Measurements from ENCODE around the gene EPHA4. TPM values are rescaled to one million over a fixed set of nuclear protein-coding genes. Genes with fewer than 3 reads are reported as not detected.

EPHA4 gene
- total RNA-seq, 1 donor from 2014 or later = 15.2 TPM

DNA sequence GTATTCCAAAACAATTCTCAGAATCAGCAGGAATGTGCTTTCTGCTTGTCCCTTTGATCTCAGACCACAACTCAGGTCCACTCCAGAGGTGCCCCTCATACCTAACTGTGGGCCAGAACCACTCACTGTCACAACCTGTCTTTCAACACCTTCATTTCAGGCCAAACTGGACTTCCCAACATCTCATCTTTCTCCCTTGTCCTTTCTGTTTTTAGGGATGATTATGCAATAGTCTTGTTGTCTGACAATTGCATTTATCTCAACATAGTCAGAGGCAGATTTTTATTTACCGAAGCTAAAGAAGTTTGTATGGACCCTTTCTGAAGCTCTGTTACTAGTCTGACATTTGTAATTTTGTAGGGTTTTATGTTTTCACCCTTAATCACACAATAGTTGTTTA is 95.9 kb downstream of the EPHA4 start:
- no peak for DNase-seq (ENCODE audit: low spot score)

DNA sequence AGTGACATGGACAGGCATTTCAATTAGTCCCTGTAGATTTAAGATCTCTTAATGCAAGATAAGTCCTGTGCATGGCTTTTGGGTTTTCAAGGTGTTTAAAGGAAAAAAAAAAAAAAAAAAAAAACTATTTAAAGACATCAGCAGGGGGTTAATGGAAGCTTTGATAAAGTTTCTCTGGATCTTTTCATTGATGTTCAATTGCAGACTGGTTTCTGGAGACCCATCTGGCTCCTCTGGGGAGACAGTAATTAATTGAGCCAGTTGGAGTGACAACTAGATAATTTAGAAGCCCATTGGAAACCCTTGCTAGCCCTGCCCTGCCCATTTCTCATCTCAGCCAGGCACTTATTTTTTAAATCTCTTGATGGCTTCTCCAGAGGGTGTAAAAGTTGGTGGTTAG is 98.7 kb downstream of the EPHA4 start:
- DNase-seq (ENCODE audit: low spot score) = no peak

DNA sequence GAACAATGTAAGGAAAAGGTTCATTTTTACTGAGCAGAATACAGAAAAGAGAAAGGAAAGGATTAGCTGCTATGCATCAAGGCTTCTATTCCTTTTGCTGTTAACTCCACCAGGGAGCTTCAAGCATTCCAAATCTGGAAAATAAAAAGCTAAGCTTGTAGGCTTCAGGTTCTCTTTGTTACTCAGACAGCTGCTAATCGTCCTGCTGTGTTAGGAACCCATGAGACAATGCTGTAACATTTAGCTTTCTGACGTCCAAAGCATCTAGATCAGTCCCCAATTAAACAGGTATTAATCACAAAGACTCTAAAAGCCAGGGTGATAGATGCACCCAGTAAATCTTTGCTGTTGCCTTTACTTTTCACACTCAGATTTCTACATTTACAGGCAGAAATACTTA is 103.8 kb downstream of the EPHA4 start:
- no peak for DNase-seq (ENCODE audit: low spot score)

DNA sequence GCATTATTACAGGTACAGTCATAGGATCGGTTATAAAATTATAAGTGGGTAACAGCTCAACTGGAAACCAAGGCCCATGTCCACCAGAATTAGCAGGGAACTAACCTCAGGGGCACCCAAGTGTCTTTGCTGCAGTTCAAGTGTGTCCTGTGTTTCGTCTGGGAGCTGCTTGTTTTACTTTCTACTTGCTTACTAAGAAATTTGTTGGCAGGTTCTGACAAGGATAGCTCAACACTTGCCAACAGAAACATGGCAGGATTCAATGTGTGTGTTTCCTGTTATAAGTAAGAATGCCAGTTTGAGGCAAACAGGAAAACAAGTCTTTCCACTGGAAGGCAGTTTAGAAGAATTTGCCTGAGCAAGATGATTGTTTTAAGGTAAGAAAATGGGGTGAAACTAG is 104.5 kb downstream of the EPHA4 start:
- peak; percentile 35 for DNase-seq (ENCODE audit: low spot score)

DNA sequence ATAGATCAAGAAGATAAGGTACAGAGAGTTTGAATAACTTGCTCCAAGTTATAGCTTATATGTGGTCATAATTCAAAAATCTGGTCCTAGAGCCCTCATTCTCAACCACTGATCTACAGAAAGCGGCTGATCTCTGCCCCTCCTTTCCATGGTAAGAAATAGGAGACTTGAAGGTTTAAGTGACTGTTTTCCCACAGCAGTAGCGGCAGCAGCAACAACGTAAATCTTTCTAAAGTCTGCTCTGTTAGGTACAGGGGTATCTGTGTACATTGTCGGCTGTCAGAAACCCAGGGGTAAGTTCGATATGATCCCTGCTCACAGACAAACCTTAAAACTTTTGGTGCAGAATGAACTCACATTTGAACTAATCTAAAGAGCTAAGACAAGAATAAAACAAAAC is 105.4 kb downstream of the EPHA4 start:
- DNase-seq (ENCODE audit: low spot score) = no peak

DNA sequence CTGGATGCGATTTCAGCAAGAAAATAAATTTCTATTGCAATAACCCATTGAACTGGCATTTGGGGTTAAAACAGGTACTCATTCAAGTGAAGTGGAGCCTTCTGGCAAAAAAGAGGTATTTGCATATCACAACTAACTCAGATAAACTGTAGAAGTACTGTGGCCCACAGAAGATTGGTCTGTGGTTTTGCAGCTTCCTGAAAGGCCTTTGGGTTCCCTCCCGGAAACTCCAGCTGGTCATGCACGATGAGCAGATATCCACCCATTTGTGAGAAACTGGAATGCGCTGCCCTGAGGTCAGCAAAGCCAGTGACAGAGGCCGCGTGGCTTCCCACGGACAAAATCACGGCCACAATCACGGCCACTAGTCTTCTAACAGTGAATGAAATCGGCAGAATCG is 106.3 kb downstream of the EPHA4 start:
- no peak for DNase-seq (ENCODE audit: low spot score)

DNA sequence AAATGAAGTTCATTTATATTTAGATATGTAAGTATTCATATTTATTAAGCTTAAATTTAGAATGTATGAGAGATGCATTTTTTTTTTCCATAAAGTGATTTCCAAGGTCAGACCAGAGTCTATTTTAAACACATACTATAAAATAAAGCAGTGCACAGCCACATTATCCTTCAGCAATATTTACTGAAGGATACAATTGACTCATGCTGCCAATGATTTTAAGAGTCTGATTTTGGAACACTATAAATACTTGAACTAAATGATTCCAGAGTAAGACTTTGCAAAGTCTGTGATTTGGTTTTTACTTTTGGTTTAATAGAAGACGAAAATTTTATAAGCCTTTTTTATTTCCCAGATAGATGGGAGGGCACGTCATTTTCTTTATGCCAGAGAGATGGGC is 107.1 kb downstream of the EPHA4 start:
- no peak for DNase-seq (ENCODE audit: low spot score)

DNA sequence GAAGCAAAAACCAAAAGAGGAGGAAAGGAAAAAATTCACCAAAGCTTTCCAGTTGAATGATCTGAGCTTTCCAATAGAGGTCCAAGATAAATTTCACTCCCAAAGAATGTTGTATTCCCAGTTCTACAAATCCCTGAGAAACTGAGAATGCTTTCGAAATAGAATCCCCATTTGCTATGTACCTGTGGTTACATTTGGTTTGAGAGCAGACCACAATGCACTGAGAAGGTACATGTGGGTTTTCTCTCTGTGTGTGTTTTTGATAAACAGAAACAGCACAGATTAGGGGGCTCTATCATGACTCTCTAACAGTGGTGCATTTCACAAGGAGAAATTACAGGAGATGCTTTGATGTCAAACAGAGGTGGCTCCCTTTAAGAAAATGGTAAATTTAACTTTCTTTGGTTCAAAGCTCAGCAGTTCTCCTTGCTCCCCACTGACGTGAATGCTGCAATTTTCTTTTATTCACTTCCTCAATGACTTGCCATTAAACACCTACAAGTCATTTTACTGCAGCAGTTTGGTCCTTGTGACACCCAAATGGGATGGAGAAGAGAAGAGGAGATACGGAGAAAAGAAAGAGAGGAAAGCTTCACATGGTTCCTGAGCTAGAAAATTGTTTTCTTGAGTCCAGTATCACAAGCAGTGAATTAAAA is 108.7 kb downstream of the EPHA4 start:
- DNase-seq (ENCODE audit: low spot score) = no peak

DNA sequence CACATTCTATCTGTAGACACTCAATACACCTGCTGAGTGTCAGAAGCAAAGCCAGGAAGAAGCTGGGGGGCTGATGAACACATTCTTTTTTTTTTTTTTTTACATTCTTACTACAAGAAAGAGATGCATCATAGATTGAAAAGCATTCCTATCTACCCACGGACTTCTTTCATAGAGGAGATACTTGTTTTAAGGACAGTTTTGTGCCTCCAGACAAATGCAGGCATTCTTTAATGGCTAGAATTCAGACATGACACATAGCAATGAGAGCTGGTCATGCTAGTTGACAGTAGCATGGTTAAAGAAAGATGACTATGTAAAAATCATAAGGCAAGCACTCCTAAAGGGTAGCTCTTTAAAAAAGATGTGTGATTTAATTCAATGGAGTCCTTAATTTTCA is 110.2 kb downstream of the EPHA4 start:
- peak; percentile 33 for DNase-seq (ENCODE audit: low spot score)

DNA sequence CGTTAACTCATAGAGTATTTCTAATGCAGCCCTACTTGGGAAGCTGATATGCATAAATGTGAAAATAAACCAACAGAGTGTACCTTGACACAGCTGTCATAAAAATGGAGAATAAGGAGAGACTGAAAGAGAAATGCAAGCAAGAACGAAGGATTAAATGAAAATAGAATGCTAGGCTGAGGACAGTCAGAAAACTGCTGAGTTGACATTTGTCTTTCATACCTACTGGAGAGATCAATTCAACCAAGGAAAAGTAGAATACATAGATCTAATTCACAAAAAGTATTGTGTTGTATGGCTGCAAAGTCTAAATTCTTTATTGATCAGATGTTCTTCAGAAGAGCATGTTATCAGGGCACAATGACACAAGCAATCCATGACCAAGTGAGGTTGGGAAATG is 112.0 kb downstream of the EPHA4 start:
- DNase-seq (ENCODE audit: low spot score) = no peak

DNA sequence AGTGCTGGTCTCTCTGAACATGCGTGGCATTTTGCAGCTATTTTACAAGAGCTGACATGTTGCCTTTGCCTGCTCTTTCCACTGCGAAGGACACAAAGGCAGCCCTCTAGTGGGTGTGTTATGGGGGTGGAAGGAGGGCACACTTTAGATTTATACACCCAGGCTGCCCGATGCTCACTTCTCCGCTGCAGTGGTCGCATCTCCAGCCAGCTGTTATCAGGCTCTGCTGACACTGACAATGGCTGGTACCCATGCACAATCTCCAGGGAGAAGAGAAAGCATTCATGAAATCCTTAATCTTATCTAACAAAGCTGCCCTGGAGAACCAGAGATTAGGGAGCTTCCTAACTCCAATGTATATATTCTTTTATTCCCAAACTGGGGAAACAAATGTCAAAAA is 113.5 kb downstream of the EPHA4 start:
- peak; percentile 12 for DNase-seq (ENCODE audit: low spot score)

DNA sequence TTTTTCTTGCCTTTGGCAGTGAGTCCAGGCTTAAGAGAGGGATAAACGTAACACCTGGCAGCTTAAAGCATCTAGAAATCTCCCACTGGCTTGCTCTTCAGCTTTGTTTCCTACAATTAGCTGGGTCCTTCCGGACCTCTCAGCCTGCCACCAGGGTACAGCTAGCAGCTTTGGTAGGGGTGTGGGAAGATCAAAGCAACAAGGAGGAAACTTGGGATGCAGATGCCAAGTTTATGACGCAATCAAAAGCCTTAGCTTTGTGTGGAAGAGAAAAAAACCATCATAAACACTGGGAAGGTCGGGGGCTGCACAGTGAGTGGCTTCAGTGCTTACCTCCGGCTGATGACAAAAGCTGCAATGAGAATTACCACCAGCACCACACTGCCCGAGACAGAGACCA is 116.9 kb downstream of the EPHA4 start:
- peak; percentile 14 for DNase-seq (ENCODE audit: low spot score)

DNA sequence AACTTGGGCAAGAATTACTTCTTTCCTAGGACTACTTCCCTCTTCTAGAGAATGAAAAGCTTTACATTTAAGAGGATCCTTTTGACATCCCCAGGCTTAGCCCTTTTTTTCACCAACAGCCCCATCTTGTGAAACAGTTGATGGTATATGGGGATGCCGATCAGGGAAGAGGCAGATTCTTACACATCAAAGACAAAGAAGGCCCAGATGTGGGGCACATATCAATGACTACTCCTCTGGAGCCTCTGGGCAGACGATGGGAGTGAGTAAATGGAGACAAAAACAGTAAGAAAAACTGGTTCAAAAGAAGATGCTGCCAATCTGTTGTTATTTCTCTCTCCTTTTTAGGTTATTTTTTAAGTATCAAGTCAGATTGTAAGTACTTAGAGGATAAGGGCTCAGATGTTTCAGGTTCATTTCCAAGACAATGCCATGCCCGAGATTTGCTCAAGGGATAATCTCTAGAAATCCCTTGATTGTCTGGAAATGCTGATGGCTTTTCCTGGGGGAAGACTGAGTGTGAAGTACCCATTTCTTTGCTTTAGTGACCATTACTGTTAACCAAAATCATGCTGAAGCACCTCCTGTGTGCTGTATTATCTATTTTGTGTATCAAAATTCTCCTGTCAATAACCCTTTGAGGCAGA is 117.5 kb downstream of the EPHA4 start:
- no peak for DNase-seq (ENCODE audit: low spot score)

DNA sequence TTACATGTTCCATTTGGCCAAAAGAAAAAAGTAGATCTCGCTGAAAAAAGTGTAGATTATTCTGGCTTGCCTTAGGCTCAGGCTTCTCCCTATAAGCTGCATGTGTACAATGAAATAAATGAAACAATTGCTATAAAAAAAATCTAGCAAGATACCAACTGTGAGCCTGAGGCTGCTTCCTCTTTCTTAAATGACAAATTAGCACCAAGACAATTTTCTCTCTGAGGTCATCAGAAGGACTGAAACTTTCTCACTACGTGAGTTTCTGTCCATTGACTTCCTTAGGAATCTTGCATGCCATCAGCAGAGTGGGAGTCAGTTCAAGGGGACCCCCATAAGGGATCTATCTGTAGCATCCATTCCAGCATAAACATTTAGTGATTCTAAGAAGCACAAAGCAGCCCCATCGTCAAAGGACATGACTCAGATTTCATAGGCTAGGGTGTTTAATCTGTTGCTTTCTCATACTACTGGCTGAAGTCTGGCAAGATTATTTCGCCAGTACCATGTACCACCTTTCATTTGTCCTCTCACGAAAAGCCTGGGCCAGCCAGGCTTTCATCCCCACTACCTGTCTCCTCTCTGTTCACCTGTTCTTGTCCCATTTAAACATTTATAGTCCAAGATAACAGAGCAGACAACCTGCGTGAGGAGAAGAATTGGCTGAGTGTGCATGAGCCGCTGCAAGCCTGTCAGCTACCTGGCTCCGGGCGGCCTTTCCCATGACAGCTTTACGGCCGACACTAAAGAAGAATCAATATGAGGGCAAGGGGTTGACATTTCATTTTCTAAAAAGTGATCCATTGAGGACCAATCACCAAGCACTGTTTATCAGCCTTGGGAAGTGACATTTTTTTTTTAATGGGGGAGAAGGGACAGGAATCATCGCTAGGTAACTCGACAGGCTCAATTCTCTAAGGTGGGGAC is 120.0 kb downstream of the EPHA4 start:
- no peak for DNase-seq (ENCODE audit: low spot score)

DNA sequence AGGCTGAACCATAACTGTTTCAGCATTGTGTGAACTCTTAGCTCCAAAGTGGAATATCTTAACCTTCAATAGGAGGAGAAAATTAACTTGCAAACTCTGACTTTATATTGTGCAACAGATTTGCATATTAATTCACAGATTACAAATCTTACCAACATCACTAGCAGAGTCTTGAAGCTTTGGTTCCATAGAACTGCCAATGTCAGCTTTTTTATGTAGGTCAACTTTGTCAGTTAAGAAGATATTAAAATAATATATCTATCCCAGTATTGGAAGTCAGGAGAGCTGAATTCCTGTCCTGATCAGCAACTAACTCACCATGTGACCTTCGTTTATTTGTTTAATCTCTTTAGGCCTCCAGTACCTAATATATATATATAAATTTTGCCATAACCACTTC is 121.8 kb downstream of the EPHA4 start:
- no peak for DNase-seq (ENCODE audit: low spot score)

DNA sequence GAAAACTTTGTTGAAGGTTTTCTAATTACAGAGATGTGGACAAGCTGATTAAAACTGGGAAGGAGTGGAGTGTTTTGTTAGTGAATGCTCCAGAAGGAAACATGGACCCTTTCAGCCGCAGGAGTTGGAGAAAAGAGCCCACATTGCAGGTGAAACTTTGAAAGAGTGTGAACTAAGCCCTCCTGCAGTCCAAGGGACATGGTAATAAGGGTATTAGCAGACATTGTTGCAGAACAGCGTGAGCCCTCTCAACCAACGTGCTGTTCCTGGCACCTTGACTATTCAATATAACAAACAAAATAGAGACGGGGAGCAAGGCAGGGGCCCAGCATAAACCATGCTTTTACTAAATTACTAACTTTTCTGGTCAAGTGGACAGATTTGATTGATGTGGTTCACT is 122.7 kb downstream of the EPHA4 start:
- DNase-seq (ENCODE audit: low spot score) = no peak

DNA sequence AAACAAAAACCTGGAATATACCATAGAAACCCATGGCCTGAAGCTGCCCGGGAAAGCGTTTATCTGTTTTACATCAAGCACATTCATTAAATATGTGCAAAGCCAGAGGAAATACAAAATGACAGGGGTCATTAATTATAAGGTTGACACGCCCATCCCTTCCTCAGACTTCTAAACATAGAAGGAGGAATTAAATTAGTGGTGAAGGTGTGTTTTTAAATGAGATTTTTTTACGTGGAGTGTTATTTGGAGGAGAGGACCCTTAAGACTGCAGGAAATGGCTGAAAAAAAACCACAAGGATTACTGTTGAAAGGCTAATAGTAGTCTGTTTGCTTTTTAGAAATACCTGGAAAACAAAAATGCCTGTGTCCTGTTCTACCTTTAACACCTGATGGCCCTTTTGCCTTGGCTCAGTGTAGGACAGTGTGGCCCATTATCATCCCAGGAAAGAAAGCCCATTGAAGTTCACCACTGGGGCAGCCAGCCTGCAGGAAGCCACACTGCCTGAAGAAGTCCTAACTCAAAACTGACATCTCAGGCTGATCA is 123.2 kb downstream of the EPHA4 start:
- DNase-seq (ENCODE audit: low spot score) = peak; percentile 44

DNA sequence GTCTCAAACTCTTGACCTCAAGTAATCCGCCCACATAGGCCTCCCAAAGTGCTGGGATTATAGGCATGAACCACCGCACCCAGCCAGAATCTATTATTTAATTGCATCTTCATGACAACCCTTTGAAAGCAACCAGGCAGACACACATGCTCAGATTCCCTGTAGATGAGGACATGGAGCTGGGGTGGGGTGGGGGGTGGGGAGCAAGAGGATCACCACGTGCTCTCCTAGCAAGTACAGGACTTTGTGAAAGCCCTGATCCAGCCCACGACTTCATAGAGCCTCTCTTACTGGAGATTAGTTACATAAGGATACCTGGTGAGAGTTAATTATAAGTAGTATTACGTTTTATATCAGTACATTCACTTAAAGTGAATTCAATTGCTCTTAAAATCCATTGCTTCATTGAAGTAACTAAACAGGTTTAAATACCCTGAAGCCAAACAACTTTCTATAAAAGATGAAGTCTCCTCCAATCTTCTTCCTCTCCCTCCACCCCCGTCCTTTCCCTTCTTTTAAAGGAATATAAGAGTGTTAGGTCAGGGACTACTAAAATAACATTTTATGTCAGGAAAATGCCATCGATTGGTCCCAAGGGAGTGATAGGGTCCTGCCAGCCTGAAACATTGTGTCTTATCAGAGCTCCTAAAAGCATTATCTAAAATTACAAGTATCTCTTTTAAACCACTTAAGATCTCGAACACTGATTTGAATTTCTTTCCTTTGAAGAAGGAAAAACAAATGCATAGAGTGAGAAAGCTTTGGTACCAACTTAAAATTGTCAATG is 123.9 kb downstream of the EPHA4 start:
- peak; percentile 28 for DNase-seq (ENCODE audit: low spot score)

DNA sequence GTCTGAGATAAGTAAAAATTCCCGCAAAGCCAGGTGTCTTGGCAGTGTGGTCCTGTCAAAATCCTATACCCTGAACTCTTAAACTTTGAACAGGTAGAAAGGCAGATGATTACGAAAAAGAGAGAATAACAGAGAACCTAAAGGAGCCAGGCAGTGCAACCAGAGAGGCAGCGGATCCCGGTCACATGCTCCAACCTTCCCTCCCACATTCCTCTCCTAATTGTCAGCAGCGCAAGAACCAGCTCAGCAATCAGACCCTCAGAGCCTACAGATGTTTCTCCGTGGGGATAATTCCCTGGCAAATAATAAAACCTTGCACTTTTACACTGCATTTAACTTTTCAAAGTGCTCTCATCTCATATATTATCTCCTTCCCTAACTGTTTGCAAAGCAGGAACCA is 124.8 kb downstream of the EPHA4 start:
- no peak for DNase-seq (ENCODE audit: low spot score)

DNA sequence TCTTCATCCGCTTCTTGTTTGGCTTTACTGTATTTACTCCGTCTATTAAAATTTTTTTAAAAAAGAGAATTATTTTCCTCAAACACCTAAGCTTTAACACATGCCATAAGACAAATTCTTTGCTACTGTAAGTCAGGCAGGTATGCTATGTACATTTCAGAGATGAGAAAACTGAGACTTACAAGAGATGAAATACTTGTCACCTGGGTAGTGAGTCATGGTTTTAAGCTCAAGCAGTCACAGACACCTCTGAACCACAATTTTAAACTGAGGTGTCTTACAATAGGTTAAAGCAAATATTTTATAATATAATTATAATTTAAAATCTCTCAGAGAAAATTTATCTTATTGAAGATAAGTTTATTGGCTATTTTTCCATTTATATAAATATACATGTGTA is 126.0 kb downstream of the EPHA4 start:
- no peak for DNase-seq (ENCODE audit: low spot score)

DNA sequence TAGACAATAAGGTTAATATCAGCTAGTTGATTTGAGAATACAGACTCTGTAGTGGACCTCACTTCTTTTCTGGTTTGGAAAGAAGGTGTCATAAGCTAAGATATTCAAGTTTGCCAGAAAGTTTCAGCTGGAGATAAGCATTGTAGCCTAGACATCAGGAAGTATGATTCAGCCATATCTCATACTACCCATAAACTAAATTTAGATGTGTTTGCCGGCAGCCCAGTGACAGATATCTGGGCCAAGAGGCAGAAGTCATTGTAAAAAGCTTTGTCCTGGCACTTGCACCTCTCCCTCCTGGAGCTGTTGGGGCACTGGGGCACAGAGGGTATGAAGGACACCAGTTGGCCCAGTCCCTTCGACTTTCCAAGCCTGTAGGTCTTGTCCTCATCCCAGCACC is 128.0 kb downstream of the EPHA4 start:
- peak; percentile 64 for DNase-seq (ENCODE audit: low spot score)

DNA sequence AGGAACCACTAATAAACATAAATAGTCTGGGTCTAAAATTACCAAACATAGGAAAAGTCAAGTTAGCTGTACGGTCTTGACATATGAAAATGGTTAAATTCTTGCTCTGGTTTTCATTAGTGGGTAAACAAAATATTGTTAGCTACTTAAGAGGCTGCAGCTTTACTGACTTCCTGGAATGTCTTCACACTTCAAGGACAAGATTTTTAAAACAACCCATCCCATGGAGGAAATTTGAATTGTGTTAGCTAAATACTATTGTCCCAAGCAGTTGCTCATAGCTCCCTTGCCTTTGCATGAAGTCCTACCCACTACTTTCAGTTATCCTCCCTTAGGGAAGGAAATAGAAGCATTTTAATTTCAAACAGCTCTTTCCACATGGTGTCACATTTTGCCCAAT is 128.5 kb downstream of the EPHA4 start:
- no peak for DNase-seq (ENCODE audit: low spot score)
